Tibial artery (tissue), 4 donors: Measurements from ENCODE around the gene RXRA.

Experiments used
- DNase-seq, 2 donors: peaks; one replicate each; pipeline ENCODE4 v3.0.0-alpha.2; 2019
- H3K27ac ChIP-seq, 2 donors: fragments of 200-600 bp; sonication (generic) in 1 of 2; 1 replicate in 1 of 2; 2 replicates in 1 of 2; pipeline ENCODE4 v1.5.1; 2018 to 2019; ENCODE audit warnings: mild to moderate bottlenecking in 1 of 2
- H3K27me3 ChIP-seq, 2 donors: fragments of 200-600 bp; sonication (generic) in 1 of 2; one replicate each; pipeline versions ENCODE4 v1.5.1 to v1.6.0; 2016 to 2019
- H3K36me3 ChIP-seq, 3 donors: fragments of 200-600 bp; sonication (generic) in 2 of 3; one replicate each; pipeline ENCODE4 v1.5.1; 2016 to 2019; ENCODE audit warnings: mild to moderate bottlenecking in 2 of 3
- H3K4me1 ChIP-seq, 4 donors: fragments of 200-600 bp; sonication (generic) in 2 of 4; 1 replicate in 3 of 4; 2 replicates in 1 of 4; pipeline ENCODE4 v1.5.1; 2016 to 2019
- H3K4me3 ChIP-seq, 2 donors: fragments of 200-600 bp; sonication (generic) in 1 of 2; 1 replicate in 1 of 2; 2 replicates in 1 of 2; pipeline ENCODE4 v1.5.1; 2018 to 2019; ENCODE audit warnings: mild to moderate bottlenecking in 2 of 2
- H3K9me3 ChIP-seq, 3 donors: fragments of 200-600 bp; sonication (generic) in 1 of 3; one replicate each; pipeline ENCODE4 v1.5.1; 2016 to 2019
- CTCF ChIP-seq, 2 experiments: fragments of 200-600 bp in 1 of 2; fragments of 450-650 bp in 1 of 2; IDR thresholded peaks; one replicate each; pipeline ENCODE4 v1.5.1; 2017 to 2019; ENCODE audit warnings: antibody characterized with exemption in 2 of 2, mild to moderate bottlenecking in 1 of 2, moderate library complexity in 1 of 2
- intact Hi-C: fragments of 100-400 bp; cut with DNase I; formaldehyde crosslinking; loops from one replicate; pipeline ENCODE4 v1.15.0; 2023; ENCODE audit warnings: low total_unique reads

RXRA gene

GRCh38 chr9:134344800-134345310 is 18.6 kb downstream of the RXRA start:
- DNase-seq, result no peak
- Histone ChIP-seq H3K27ac (peak overlapping the region in 1 of 2 donors; percentile 13), H3K36me3 (no peaks in the 10 kb centered on the region), H3K4me3 (no peak overlapping the region), H3K9me3 (no peaks in the 10 kb centered on the region), H3K4me1 (peaks cover 0 to 98% (median 81%) of the 10 kb centered on the region in 4 donors), H3K27me3 (no peaks in the 10 kb centered on the region)
- no peak for TF ChIP-seq CTCF (IDR thresholded peaks at IDR 0.05)
- intact Hi-C loops, result no loop called here

GRCh38 chr9:134345737-134346136 is 19.5 kb downstream of the RXRA start:
- H3K27ac ChIP-seq, result no peak overlapping the region
- DNase-seq, result no peak
- H3K4me3 ChIP-seq, result no peak overlapping the region
- no peaks in the 10 kb centered on the region for H3K36me3 ChIP-seq
- no peaks in the 10 kb centered on the region for H3K27me3 ChIP-seq
- no peaks in the 10 kb centered on the region for H3K9me3 ChIP-seq
- H3K4me1 ChIP-seq, result peaks cover 0 to 98% (median 80%) of the 10 kb centered on the region in 4 donors
- TF ChIP-seq CTCF (IDR thresholded peaks at IDR 0.05), result no peak
- intact Hi-C loops, result no loop called here

- H3K4me3 ChIP-seq, result no peak overlapping the region
- no peak overlapping the region for H3K27ac ChIP-seq
- no peak for TF ChIP-seq CTCF (IDR thresholded peaks at IDR 0.05)
- H3K36me3 ChIP-seq, result no peaks in the 10 kb centered on the region
- no peaks in the 10 kb centered on the region for H3K27me3 ChIP-seq
- intact Hi-C loops, result no loop called here
- peaks cover 0 to 98% (median 78%) of the 10 kb centered on the region in 4 donors for H3K4me1 ChIP-seq
- H3K9me3 ChIP-seq, result no peaks in the 10 kb centered on the region
- no peak for DNase-seq
Observed at GRCh38 chr9:134346151-134346550, 19.9 kb downstream of the RXRA start.

- no peak for DNase-seq
- no peak overlapping the region for H3K27ac ChIP-seq
- H3K4me3 ChIP-seq, result no peak overlapping the region
- no peak for TF ChIP-seq CTCF (IDR thresholded peaks at IDR 0.05)
- intact Hi-C loops, result no loop called here
- H3K9me3 ChIP-seq, result no peaks in the 10 kb centered on the region
- H3K27me3 ChIP-seq, result no peaks in the 10 kb centered on the region
- no peaks in the 10 kb centered on the region for H3K36me3 ChIP-seq
- peaks cover 0 to 98% (median 75%) of the 10 kb centered on the region in 4 donors for H3K4me1 ChIP-seq
Observed at GRCh38 chr9:134346840-134347583, 20.8 kb downstream of the RXRA start.

GRCh38 chr9:134347996-134348395 is 21.7 kb downstream of the RXRA start:
- Histone ChIP-seq H3K9me3 (no peaks in the 10 kb centered on the region), H3K4me1 (peaks cover 0 to 98% (median 74%) of the 10 kb centered on the region in 4 donors), H3K27me3 (no peaks in the 10 kb centered on the region), H3K27ac (no peak overlapping the region), H3K4me3 (no peak overlapping the region), H3K36me3 (no peaks in the 10 kb centered on the region)
- no peak for DNase-seq
- intact Hi-C loops, result no loop called here
- no peak for TF ChIP-seq CTCF (IDR thresholded peaks at IDR 0.05)
